D721Med (cell line): Measurements from ENCODE around the gene DHRS12.

Experiments used
- DNase-seq: peaks from one replicate; pipeline ENCODE4 v3.0.0; 2011; ENCODE audit warnings: low spot score; ENCODE audit not compliant: insufficient read length
- FAIRE-seq: peaks from 2 replicates; lab custom pipeline; 2011; peaks lifted over from hg19 to GRCh38; lab: Jason Lieb, UNC
- TF ChIP-seq, protein P1 (sequence below): IDR thresholded peaks from 2 replicates; pipeline ENCODE4 v1.5.1; 2012; ENCODE audit warnings: mild to moderate bottlenecking, control low read depth; ENCODE audit not compliant: insufficient read depth; ENCODE audit errors: missing control alignments

Gene DHRS12

DNA sequence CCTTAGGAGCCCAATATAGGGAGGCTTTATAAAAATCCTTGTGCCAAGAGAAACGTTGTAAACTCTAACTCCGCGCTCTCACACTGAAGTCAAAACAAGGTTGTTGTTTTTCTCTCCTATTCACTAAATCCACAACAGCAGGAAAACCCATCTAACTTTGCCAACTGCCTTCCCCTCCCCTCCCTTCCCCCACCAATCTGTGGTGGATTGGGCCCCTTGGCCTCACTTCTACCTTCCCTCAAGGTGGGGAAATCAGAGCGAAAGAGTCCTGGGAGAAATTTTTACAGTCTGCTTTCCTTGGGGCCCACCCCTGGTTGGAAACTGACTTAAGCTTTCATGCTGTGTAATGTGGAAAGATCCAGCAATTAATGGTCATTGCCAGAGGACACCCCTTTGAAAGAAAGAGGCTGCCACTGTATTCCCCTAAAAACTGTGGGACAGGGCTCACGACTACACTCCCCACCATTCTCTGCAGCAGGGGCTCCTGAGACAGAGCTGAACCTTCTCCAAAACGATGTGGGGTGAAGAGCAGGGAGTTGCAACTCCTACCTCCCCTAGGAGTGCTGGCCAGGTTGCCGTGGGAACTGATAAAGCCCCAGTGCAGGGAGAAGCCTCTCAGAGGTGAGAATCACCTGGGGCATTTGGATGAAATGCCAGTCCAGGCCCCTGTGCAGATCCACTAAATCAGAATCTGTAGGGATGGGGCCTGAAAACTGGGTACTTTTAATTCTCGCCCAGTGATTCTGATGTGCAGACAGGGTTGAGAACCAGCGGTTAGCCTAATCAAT is 1.1 kb downstream of the DHRS12 start:
- DNase-seq = no peak
- no peak for FAIRE-seq
- TF ChIP-seq, protein P1, sequence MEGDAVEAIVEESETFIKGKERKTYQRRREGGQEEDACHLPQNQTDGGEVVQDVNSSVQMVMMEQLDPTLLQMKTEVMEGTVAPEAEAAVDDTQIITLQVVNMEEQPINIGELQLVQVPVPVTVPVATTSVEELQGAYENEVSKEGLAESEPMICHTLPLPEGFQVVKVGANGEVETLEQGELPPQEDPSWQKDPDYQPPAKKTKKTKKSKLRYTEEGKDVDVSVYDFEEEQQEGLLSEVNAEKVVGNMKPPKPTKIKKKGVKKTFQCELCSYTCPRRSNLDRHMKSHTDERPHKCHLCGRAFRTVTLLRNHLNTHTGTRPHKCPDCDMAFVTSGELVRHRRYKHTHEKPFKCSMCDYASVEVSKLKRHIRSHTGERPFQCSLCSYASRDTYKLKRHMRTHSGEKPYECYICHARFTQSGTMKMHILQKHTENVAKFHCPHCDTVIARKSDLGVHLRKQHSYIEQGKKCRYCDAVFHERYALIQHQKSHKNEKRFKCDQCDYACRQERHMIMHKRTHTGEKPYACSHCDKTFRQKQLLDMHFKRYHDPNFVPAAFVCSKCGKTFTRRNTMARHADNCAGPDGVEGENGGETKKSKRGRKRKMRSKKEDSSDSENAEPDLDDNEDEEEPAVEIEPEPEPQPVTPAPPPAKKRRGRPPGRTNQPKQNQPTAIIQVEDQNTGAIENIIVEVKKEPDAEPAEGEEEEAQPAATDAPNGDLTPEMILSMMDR = no peak

DNA sequence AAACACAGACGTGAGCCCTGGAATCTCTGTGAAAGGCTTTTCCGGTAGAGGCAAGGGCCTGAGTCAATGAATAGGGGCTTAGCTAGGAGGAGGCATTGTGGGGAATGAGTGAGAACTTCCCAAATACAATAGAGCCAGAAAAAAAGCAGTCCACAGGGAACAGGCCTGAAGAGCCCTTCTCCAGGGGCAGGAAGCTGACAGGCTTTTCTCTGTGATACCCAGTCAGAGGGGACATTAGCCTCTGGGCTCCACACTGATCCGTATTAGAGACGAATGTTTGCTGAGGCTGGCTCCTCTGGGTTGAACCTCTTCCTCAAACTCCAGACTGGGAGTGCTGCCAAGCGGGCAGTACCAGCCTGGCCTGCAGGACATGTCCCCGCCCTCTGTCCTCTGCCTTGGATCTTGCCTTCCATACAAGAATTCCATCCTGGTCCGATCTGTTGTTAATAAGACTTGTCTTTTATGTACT is 2.3 kb downstream of the DHRS12 start:
- no peak for FAIRE-seq
- no peak for DNase-seq
- TF ChIP-seq, protein P1 = no peak

DNA sequence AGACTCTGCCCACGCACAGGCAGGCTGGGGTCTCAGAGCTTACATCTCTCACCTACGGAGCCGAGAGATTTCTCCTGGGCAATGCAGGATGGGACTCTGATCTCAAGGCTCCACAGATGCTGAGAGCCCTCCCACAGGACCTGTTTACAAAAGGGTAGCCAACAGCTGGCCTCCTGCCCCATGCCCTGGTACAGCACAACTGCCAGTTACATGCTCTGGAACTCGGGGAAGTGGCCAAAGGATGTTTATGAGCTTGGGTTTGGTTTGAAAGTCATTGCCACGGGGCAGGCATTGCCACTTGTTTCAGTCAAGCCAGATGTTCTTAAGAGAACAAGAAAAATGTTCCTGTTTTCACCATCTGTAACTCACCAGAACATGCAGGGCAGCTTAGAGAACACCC is 3.5 kb downstream of the DHRS12 start:
- TF ChIP-seq, protein P1 = no peak
- FAIRE-seq (no peak), DNase-seq (no peak)

DNA sequence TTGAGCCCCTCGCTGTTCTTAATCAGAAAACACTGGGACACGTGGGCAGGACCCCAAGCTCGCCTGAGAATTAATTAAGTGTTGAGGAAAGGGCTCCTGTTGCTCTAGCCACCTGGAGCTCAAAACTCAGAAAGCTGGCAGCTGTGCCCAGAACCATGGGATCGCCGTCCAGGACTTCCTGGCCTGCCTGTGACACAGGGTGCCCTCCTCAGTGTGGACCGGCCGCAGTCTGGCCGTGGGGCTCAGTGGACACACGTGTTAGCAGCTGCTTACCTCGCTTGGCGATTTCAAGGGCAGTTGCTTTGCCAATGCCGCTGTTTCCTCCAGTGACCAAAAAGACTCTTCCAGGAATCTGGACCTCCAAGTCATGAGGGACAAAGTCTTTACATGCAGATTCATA is 4.7 kb downstream of the DHRS12 start:
- no peak for FAIRE-seq
- DNase-seq = no peak
- TF ChIP-seq, protein P1 = no peak

DNA sequence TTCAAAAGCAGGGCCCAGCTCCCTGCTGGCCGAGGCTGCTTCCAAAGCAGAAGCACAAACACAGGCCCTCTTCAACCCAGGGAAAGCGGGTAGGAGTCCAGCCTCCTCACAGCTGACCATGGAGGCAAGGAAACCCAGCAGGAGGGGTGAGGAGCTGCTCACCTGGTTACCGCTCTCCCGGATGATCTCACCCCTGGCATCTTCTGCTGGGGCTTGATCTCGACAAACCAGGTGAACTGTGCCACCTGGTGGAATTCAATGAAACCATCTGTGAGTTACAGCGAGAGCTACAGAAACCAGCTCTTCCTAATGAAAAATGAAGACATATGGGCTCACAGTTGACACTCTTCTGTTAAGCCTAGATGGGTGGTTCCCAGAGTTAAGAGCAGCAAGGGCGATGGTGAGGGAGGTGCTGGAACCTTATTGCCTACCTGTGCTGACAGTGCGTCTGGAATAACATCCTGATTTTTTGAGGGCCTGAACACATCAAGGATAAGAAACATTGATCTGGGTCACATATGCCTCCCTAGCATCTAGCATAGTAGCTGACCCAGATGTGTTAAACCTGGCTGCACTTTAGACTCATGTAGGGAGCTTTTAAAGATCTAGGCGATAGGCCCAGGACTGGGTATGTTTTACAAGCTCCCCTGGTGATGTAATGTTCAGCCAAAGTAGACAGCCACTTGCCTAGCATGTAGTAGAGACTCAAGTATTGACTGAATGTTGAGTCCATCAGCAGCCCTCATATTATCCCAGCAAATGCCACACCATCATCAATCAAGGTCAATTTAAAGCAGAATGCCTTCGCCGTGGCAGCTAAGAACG is 6.1 kb downstream of the DHRS12 start:
- DNase-seq (peak; percentile 46), FAIRE-seq (peak; percentile 61)
- TF ChIP-seq, protein P1 = peak; percentile 69

DNA sequence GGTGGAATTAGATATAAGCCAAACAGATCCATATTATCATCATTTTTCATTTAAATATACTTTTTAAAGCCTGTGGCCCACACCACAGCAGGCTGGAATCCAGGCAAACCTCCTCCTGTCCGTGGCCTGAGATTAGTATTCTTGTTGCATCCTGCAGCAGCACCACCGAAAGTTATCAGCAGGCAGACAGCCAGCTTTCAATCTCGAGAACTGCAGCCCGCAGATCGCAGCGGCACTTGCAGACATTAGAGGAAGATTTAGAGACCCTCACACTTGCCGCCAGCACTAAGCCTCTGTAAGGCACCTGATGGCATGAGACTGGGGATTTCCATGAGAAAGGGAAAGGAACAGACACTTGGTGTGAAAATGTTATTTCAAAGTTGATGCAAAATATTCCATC is 7.4 kb downstream of the DHRS12 start:
- TF ChIP-seq, protein P1 = no peak
- DNase-seq (no peak), FAIRE-seq (no peak)
